GM18861 (cell line): ENCODE results near the gene PAPPA.

Experiments
- ATAC-seq: cut with Tn5 transposase; IDR thresholded peaks from one replicate; pipeline ENCODE4 v1.9.1; 2021; ENCODE audit not compliant: unreplicated experiment

The PAPPA gene

DNA sequence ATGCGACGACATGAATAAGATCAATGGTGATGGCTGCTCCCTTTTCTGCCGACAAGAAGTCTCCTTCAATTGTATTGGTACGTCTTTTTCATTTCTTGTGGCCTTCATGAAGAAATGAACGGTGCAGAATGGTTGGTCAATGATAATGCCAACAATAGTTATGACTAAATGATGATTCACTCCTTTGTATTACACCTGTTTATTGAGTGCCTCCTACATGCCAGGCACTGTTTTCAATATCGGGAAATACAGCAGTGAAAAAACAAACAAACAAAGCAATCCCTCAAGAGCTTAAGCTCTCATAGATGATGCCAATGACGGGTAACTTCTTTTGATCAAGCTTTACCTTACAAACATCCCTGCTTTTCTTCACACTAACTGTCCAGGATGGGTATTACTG, 117.7 kb downstream of the PAPPA start:
- ATAC-seq, result no peak

GRCh38 chr9:116271991-116272390, 118.4 kb downstream of the PAPPA start:
- no peak for ATAC-seq

GRCh38 chr9:116274293-116274692, 120.7 kb downstream of the PAPPA start:
- ATAC-seq, result no peak

- ATAC-seq, result no peak
Measured at GRCh38 chr9:116275418-116276195, 122.0 kb downstream of the PAPPA start.

GRCh38 chr9:116276196-116276493, 122.6 kb downstream of the PAPPA start:
- ATAC-seq, result no peak

DNA sequence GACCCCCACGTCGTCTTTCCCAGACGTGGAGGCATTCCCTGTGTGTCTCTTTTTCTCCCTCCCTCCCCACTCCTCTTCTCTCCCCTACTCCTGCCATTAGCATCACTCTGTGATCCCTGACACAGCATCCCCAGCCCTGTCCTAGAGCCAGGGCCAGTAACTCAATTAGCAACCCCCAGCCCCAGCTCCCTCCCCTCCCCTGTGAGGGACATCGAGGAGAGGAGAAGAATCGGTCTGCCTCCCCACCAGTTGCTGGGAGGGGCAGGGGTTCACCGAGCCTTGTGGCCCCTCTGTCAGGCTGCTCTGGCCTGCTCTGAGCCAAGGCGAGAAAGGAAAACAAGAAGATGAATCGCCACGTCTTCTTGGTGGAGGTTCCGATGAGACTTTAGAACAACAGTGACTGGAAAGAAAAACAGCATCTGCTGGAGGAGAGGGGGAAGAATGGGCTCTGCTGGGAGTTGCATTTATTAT, 123.1 kb downstream of the PAPPA start:
- ATAC-seq, result no peak

GRCh38 chr9:116278326-116278725, 124.7 kb downstream of the PAPPA start:
- ATAC-seq, result no peak

DNA sequence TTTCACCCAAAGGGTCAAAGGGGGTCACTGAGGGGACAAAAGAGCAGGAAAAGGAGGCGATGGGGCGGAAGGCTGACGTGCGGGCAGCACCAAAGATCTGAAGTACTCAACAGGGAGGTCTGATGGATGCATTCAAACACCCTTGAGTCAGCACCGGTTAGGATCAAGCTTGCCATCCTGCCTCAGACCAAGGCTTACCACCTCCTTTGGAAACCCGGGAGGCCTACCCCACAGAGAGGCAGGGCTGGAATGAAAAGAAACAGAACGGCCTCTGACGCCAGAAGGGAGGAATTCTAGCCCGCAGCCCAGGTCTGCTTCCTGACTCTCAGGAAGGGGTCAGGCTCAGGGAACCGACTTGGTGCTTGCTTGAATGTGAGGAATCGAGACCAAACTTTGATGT, 125.6 kb downstream of the PAPPA start:
- no peak for ATAC-seq

- no peak for ATAC-seq
Measured at GRCh38 chr9:116280529-116280928, 126.9 kb downstream of the PAPPA start.

DNA sequence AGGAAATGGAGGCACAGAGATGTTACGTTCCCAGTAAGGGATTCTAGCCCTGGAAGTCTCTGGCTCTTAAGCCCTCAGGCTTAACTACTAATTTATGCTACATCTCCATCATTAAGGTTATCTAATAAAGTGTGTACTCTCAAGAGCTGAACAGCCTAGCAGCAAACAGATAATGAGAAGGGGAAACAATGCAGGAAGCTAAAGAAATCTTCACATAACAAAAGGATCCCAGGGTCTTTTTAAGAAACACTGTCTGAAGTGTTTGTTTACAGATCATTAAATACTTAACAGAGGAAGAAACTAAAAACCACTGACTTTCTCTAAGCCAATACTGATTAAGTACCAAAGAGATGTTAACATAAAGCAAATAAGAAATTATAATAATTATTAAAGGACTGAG, 129.0 kb downstream of the PAPPA start:
- ATAC-seq, result no peak

- no peak for ATAC-seq
Measured at GRCh38 chr9:116284518-116284917, 130.9 kb downstream of the PAPPA start.

- ATAC-seq, result no peak
Measured at GRCh38 chr9:116285320-116285719, 131.7 kb downstream of the PAPPA start.

GRCh38 chr9:116286297-116286696, 132.7 kb downstream of the PAPPA start:
- ATAC-seq, result no peak

GRCh38 chr9:116287721-116288120, 134.1 kb downstream of the PAPPA start:
- ATAC-seq, result no peak

DNA sequence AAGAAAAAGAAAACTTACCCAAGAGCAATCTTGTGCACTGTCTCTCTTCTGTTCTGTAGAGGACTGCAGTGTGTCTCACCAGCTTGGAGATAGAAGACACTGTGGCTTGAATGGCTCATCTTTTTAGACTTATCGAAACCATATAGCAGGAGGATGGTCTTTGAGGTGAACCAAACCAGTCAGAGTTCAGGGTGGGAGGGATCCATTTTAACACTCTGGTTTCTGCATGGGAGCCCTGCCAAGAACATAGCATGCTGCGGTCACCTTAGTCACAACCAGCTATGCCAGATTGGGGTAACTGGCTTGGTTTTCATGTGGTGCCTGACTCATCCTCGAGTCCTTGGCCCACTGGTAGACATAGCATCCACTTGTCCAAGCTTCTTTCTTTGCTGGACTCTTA, 135.1 kb downstream of the PAPPA start:
- no peak for ATAC-seq

DNA sequence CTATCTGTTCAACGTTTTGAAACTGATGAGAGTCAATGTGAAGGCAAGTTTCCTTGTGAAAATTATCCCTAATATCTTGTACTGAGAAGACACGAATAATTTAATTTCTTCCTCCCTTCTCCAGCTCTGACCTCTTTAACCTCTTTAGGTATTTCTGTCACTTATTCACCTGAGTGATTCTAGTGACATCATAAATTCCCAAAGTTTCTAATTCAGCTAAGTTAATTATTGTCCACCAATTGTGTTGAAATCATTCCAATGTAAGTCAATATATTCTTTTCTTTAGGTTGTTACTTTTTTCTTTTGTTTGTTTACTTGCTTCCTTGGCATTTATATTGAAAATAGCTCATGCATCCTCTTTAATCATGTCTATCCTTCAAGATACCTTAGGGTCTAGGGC, 143.8 kb downstream of the PAPPA start:
- ATAC-seq, result no peak

- ATAC-seq, result no peak
Measured at GRCh38 chr9:116298249-116298648, 144.7 kb downstream of the PAPPA start.

GRCh38 chr9:116298878-116299391, 145.3 kb downstream of the PAPPA start:
- no peak for ATAC-seq

GRCh38 chr9:116300360-116300870, 146.8 kb downstream of the PAPPA start:
- ATAC-seq, result no peak

- no peak for ATAC-seq
Measured at GRCh38 chr9:116303270-116303669, 149.7 kb downstream of the PAPPA start.

DNA sequence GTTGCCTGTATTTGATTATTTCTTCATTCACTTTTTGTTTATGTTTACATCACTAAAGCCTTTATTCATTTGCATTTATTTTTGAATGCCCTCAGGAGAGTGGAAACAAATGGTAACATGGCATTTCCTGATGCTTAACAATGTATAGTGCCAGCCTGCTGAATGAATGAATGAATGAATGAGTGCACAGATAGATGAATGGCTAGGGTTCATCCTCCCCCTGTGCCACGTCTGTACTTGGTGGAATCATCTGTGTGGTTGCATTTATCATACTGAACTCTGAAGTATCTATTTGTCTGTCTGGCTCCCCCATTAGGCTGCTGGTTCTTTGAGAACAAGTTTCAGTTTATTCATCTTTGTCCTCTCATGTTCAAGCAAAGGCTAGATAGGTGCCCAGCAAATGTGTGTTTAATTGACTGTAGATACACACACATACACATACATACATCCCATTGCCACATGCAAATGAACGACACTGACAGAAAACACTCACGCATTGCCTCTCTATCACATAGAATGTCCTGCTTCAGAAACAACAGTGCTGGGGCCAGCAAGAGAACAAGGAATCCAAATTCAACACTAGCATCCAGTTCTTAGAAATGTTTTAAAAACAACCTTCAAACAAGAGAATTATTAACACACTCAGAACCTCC, 150.4 kb downstream of the PAPPA start:
- no peak for ATAC-seq

DNA sequence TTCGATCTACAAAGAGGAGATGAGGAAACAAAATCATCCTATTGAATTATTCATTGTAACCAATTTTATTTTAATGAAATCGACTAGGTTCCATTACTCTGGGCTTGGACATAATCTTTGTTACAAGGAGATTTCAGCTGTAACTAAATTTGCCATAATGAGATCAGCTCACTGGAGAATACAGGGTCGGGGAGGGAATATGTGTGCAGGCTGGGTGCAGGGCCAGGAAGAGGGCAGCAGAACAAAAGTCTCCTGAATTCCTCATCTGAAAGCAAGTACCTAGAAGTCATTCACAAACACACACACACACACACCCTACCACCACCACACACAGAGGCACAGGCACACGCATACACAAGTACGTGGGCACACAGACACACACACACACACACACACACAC, 151.2 kb downstream of the PAPPA start:
- no peak for ATAC-seq
